Stimulated activated CD4-positive, alpha-beta T cell treated with anti-CD3 and anti-CD28 coated beads, Interleukin-1b, Interleukin-23, amount 100 ng/mL, for 24 hours (primary cell): Measurements from ENCODE around the gene CD68.

Source experiments
- DNase-seq, 4 experiments: peaks; one replicate each; pipeline ENCODE4 v3.0.0-alpha.2; 2020; ENCODE audit warnings: low read depth in 4 of 4, low spot score in 1 of 4

The CD68 gene, protein sequence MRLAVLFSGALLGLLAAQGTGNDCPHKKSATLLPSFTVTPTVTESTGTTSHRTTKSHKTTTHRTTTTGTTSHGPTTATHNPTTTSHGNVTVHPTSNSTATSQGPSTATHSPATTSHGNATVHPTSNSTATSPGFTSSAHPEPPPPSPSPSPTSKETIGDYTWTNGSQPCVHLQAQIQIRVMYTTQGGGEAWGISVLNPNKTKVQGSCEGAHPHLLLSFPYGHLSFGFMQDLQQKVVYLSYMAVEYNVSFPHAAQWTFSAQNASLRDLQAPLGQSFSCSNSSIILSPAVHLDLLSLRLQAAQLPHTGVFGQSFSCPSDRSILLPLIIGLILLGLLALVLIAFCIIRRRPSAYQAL

DNA sequence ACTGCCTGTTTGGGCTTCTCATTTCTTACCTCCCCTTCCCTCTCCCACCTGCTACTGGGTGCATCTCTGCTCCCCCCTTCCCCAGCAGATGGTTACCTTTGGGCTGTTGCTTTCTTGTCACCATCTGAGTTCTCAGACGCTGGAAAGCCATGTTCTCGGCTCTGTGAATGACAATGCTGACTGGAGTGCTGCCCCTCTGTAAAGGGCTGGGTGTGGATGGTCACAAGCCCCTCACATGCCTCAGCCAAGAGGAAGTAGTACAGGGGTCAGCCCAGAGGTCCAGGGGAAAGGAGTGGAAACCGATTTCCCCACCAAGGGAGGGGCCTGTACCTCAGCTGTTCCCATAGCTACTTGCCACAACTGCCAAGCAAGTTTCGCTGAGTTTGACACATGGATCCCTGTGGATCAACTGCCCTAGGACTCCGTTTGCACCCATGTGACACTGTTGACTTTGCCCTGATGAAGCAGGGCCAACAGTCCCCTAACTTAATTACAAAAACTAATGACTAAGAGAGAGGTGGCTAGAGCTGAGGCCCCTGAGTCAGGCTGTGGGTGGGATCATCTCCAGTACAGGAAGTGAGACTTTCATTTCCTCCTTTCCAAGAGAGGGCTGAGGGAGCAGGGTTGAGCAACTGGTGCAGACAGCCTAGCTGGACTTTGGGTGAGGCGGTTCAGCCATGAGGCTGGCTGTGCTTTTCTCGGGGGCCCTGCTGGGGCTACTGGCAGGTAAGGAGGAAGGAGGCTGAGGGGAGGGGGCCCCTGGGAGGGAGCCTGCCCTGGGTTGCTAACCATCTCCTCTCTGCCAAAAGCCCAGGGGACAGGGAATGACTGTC, at the start of gene CD68:
Gene CD68, plus strand, starts transcription at position 638 of the 833 bp plus-strand sequence. Its CDS starts 40 bp downstream, at position 678.
- DNase-seq = peak in 2 of 4 experiments; percentile 58 to 70

DNA sequence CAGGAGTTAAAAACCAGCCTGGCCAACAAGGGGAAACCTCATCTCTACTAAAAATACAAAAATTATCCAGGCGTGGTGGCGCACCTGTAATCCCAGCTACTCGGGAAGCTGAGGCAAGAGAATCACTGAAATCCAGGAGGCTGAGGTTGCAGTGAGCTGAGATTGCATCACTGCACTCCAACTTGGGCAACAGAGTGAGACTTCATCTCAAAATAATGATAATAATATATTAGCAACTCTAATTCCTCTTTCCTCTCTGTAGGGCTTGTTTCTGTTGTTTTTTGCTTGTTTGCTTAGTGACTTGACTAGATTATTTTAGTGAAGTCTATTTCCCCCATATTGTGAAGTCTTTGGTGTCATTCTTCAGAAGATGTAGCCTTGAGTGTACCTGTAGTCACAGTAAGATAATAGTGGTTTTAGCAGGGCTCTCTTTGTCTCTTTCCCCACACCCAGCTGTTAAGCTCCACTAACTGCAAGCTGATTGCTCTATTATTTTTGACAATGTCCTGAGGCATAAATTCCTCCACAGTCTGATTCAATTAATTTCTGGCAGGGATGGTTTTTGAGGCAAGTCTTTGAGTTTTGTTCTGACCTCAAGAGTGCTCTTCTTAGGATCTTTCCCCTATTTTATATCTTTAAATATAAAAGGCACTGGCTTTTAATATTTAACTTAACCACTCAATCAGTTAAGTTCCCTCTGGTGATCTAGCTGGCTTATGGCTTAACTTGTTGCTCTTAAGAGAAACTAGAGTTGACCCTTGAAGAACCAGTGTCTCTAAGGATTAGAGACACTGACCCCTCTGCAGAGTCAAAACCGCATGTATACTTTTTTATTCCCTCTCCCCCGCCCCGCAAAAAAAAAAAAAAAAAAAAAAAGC, 49.2 kb upstream of the CD68 start:
- no peak for DNase-seq

DNA sequence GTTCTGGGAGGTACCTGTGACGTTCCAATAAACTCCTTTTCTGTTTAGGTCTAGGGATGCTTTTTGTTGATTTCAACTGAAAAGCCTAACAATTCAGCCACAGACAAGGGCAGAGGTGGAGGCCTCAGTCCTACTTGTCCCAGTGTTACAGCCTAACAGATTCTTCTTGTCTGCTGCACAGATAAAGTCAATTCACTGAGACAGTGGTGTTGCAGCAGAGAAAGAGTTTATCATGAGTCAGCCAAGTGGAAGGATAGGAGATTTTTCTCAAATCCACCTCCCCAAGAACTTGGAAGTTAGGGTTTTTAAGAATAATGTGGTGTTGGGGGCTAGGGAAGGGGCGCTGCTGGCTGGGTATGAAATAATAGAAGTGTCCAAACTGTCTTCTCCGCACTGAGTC, 41.4 kb upstream of the CD68 start:
- no peak for DNase-seq

DNA sequence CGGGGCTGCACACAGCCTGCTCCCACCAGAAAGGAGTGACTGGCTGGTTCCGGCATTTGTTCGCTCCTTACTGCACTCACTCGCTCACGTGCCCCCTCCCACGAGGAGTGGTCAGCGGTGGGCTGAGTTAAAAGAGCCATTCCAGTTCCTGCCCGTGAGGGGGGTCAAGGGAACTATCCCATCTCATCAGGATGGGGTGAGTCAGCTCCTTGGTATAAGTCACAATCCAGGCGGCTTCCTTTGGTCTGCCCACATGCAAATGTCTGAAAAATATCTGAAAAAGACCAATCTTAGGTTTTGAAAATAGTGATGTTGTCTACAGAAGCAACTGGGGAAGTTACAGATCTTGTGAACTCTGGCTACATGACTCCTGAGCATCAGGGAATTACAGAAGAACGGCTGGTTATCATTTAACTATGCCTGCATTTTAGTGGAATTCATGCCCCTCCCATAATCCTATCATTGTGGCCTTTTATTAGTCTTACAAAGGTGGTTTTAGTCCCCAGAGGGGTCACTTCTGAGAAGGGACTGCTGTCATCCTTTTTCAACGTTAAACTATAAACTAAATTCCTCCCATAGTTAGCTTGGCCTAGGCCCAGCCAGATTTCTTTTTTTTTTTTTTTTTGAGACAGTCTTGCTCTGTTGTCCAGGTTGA, 40.4 kb upstream of the CD68 start:
- DNase-seq = no peak

DNA sequence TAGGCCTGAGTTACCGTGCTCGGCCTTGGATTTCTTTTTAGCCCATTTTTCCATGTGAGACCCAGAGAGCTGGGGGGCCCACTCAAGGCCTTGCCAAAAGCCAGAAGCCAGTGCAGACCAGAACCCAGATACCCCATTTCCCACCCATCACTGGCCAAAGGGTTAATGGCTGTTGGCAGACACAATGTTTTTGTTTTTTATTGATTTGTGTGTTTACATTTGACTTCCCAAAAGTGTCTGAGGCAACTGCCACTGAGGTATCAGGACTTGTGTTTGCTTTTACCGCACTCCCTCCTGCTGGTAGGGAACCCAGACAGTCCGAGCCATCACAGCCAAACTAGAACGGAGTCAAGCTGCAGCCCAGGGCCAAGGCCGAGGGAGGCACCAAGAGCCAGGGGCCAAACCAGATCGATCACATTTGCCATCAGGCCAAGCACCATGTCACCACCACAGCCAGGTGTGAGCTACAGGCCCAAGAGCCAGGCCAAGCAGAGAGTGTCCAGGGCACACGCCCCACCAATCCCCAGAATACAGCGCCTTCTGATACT, 38.3 kb upstream of the CD68 start:
- DNase-seq = no peak

DNA sequence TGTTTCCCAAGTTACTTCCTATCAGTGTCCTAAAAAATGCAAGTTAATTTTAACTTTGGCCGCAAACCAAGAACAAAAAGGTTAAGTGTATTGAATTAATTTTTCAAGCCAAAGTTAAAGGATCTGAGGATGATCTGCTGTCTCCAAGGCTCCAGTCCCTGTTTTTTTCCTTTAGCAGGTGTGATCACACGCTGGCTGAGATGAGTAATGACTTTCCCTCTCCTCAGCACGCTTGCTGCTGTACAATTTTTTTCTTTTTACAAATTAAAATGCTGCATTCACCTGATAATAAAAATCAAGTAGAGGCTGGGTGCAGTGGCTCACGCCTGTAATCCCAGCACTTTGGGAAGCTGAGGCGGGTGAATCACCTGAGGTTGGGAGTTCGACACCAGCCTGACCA, 34.5 kb upstream of the CD68 start:
- no peak for DNase-seq

DNA sequence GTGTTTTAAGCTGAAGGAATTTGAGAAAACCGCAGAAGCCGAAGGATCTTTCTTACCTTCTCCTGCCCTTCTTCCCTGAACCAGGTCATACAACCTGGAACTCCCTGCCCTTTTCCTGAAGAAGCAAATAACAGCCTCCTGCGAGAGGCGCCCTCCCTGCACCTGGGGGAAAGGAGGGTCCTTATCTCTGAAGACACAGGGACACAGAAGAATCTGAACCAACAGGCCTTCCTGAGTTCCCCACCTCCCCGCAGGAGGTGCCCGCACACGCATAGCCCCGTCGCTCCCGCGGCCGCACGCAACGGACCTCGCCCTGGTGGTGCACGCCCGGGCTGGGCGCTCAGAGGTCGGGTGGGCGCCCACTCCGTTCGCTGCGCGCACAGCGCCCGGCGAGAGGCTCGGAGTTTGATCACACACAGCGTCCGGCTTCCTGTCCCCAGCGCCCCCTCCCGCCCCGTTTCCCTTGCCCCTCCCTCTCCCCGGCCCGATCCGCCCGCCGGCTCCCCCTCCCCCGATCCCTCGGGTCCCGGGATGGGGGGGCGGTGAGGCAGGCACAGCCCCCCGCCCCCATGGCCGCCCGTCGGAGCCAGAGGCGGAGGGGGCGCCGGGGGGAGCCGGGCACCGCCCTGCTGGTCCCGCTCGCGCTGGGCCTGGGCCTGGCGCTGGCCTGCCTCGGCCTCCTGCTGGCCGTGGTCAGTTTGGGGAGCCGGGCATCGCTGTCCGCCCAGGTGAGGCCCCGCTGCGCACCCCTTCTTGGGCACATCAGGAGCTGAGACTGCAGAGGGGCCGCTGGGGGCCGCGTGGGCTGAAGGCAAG, 30.6 kb upstream of the CD68 start, which contains the start of gene TNFSF12:
Gene TNFSF12, plus strand, starts transcription at position 474 of the 816 bp plus-strand sequence. Its CDS starts 96 bp downstream, at position 570.
- peak in 2 of 4 experiments; percentile 28 to 38 for DNase-seq

DNA sequence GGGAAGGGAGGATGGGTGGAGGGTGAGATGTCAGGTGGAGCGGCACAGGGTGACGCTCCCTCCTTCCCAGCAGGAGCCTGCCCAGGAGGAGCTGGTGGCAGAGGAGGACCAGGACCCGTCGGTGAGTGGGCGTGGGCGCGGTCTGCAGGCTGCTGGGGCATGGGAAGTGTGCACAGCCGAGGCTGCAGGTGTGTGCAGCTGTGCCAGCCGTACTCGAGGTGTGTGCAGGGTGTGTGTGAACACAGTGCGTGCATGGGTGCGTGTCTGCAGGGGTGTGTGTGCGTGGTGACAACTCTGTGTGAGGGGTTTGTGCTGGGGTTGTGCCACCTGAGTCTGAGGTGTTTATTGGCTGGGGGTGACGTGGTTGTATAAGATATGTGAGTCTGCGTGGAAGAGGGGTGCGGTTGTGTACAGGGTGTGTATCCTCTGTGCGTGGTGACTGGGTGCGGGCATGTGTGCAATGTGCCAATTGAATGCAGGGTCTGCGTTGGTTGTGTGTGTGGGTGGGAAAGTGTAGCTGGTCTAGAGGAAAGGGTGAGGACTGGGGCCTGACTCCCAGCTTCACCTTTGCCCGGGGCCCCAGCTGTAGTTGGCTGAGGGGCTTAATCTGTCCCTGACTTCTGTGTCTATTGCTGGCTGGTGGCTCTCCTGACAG, 29.9 kb upstream of the CD68 start:
- peak in 1 of 4 experiments; percentile 22 for DNase-seq

DNA sequence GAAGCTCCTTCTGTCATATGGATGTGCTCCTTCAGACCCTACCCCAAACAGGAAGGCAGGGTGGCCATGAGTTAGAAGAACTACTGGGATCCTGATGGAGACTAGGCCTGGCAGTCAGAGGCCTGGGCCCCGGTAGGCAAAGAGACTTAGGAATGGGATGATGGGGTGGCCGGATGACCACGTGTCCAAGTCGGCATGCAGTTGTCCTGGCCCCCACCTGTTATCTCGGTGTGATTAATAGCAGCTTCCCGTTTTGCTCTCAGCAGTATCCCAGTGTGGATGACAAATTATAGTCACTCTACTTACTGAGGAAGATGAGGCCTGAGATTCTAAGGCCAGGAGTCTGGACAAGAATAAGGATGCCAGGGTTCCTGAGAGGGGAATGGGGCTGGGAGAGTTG, 29.1 kb upstream of the CD68 start:
- DNase-seq = no peak

DNA sequence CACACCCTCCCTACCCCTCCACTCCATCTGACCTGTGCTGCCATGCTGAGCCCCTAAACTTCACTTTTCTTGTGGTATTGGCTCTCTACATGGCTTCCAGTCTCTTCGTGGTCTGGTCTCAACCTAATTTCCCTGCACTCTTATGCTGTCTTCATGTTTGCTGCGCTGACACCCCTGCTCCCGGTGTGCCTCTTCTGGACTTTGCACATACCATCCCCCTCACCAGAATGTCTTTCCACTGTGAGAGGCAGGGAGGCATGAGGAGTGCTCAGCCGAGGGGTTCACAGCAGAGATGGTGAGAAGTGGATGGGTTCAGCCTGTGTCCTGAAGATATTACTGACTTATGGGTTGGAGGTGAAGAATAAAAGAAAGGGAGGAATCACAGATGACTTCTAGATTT, 28.0 kb upstream of the CD68 start:
- no peak for DNase-seq

DNA sequence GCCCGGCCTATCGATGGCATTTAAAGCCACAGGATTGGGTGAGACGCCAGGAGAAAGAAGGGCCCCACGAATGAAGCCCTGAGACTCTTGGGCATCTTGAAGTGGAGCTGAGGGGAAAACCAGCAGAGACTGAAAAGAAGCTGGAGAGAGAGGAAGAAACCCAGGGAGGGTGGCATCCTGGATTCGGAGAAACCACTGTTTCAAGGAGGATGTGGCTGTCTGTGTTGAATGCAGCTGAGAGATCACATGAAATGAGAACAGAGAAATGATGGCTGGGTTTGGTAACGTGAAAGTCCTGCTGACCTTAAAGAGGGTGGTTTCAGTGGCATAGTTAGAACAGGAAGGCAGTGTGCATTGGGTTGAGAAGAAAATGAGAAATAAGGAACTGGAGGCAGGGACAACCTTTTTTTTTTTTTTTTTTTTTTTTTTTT, 26.8 kb upstream of the CD68 start:
- no peak for DNase-seq

DNA sequence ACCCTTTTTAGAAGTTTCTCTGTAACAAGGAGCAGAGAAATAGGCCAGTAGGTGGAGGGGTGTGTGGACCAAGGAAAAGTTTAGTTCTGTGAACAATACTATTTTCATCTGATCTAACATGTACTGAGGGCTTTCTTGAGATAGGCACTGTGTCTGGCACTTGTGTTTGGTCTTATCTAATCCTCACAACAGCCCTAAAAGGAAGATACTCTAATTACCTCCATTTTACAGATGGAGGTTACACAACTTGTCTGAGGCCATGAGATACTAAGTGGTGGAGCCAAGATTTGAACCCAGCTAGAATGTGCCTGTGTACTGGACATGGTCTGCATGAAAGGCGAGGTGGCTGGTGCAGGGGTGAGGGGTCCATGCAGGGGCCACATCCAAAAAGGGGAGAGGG, 26.1 kb upstream of the CD68 start:
- no peak for DNase-seq

DNA sequence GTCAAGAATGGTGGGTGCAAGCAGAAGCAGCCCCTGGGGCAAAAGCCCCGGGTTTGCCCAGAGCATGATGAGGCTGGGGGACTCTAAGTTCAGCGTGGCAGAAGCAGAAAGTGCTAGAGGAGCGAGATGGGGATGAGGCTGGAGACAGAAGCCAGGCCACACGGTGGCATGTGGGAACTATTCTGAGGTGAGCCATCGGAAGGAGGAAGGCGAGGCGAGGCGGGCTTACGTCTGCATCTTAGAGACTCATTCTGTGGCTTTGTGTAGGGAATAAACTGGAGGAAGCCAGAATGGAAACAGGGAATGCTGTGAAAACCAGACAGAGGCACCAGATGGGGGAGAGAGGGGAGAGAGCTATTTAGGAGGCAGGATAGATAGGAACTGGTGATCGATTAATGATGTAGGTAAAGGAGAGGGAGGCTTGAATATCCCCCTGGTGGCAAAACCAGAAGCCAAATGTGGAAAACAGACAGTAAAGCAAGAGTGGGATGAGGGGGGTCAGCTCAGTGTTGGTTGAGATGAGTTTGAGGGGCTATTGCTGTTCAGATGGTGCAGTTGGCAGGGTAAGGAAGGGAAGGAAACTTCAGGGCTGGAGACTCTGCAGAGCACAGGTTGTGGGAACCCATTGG, 24.0 kb upstream of the CD68 start:
- no peak for DNase-seq

DNA sequence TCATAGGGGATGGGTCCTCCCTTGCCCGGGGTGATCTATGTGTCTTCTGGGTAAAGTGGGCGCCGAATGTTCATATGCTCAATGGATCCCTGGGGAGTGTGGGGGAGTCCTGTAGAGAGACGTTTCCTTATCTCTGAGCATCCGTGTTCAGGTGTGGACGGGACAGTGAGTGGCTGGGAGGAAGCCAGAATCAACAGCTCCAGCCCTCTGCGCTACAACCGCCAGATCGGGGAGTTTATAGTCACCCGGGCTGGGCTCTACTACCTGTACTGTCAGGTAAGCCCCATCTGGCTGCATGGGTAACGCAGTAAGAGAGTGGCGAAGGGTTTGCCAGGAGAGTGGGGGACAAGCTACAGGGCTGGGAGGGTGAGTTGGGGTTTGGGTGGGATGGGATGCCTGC, 22.8 kb upstream of the CD68 start:
- DNase-seq = no peak

DNA sequence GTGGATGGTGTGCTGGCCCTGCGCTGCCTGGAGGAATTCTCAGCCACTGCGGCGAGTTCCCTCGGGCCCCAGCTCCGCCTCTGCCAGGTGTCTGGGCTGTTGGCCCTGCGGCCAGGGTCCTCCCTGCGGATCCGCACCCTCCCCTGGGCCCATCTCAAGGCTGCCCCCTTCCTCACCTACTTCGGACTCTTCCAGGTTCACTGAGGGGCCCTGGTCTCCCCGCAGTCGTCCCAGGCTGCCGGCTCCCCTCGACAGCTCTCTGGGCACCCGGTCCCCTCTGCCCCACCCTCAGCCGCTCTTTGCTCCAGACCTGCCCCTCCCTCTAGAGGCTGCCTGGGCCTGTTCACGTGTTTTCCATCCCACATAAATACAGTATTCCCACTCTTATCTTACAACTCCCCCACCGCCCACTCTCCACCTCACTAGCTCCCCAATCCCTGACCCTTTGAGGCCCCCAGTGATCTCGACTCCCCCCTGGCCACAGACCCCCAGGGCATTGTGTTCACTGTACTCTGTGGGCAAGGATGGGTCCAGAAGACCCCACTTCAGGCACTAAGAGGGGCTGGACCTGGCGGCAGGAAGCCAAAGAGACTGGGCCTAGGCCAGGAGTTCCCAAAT, 22.2 kb upstream of the CD68 start:
- no peak for DNase-seq

DNA sequence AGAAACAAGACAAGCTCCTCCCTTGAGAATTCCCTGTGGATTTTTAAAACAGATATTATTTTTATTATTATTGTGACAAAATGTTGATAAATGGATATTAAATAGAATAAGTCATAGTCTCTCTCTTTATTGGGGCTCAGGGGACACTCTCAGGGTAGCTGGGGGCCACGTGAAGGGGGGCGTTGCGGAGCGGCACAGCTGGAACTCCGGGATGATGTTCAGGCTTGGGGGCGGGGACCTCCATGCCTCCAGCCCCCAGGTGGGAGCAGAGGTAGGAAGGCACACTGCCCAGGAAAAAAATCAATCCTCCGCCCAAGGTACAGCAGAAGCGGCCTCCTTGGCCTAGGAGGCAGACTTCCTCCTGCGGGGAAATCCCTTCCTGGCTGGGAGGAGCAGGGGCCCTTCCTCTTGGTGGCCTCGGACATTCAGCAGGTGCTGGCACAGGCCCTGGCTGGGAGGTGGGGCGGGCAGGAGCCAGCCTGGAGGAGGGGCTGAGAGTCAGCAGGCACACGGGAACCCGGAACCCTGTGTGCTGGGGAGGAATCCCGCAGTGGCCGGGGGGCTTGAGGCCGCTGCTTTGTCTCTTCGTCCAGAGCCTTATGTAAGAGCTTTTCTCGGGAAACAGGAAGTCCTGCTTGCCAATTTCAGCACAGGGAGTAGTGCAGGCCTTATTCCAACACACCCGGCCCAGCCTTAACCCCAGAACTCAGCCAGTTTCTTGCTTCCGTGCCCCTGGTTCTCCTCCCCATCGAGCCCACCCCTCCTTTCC, 21.5 kb upstream of the CD68 start:
- no peak for DNase-seq

DNA sequence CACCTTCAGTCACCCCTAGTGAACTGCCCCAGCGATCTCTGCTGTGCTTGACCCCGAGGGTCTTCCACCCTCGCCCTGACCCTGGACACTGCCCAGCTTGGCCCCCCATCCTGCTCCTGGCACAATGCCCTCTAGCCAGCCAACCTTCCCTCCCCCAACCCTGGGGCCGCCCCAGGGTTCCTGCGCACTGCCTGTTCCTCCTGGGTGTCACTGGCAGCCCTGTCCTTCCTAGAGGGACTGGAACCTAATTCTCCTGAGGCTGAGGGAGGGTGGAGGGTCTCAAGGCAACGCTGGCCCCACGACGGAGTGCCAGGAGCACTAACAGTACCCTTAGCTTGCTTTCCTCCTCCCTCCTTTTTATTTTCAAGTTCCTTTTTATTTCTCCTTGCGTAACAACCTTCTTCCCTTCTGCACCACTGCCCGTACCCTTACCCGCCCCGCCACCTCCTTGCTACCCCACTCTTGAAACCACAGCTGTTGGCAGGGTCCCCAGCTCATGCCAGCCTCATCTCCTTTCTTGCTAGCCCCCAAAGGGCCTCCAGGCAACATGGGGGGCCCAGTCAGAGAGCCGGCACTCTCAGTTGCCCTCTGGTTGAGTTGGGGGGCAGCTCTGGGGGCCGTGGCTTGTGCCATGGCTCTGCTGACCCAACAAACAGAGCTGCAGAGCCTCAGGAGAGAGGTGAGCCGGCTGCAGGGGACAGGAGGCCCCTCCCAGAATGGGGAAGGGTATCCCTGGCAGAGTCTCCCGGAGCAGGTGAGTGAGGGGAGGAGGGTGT, 20.7 kb upstream of the CD68 start, which contains the start of gene TNFSF13:
Gene TNFSF13, plus strand, starts transcription at position 207 of the 776 bp plus-strand sequence. Its CDS starts 290 bp downstream, at position 497.
- no peak for DNase-seq
